Vagina (tissue), 2 donors: ENCODE results near the gene AQP12B. TPM values are rescaled to one million over a fixed set of nuclear protein-coding genes. Genes with fewer than 3 reads are reported as not detected.

Source experiments
- DNase-seq, 2 donors: peaks; one replicate each; pipeline ENCODE4 v3.0.0-alpha.2; 2017; ENCODE audit errors: extremely low spot score in 2 of 2
- H3K27ac ChIP-seq: fragments of 200-600 bp; sonication (generic); one replicate; pipeline ENCODE4 v1.5.1; 2019
- H3K27me3 ChIP-seq: fragments of 200-600 bp; sonication (generic); one replicate; pipeline ENCODE4 v1.5.1; 2019
- H3K36me3 ChIP-seq, 2 donors: fragments of 200-600 bp; sonication (generic); one replicate each; pipeline ENCODE4 v1.5.1; 2017 to 2019
- H3K4me1 ChIP-seq: fragments of 200-600 bp; sonication (generic); one replicate; pipeline ENCODE4 v1.5.1; 2019
- H3K4me3 ChIP-seq, 2 donors: fragments of 200-600 bp; sonication (generic); 1 replicate in 1 of 2; 2 replicates in 1 of 2; pipeline ENCODE4 v1.5.1; 2016 to 2019
- H3K9me3 ChIP-seq: fragments of 200-600 bp; sonication (generic); one replicate; pipeline ENCODE4 v1.5.1; 2019
- POLR2A ChIP-seq, 2 donors: fragments of 450-650 bp; IDR thresholded peaks; one replicate each; pipeline ENCODE4 v1.6.1; 2017; ENCODE audit warnings: antibody characterized with exemption in 2 of 2, mild to moderate bottlenecking in 2 of 2, moderate library complexity in 2 of 2
- POLR2AphosphoS5 ChIP-seq, 2 donors: sonication (generic); formaldehyde crosslinking; IDR thresholded peaks; one replicate each; pipeline ENCODE4 v1.9.0; 2017; ENCODE audit warnings: antibody characterized with exemption in 2 of 2, mild to moderate bottlenecking in 2 of 2, low read depth in 1 of 2; ENCODE audit not compliant: insufficient read depth in 1 of 2
- intact Hi-C: fragments of 100-400 bp; cut with DNase I; formaldehyde crosslinking; loops from one replicate; pipeline ENCODE4 v1.15.1; 2023
- total RNA-seq: library from RNA; depleted of rRNA; stranded (reverse); fragments of >200 nt; gene quantifications from one replicate; pipeline ENCODE4 v1.2.3, GENCODE V29; 2016
- TF ChIP-seq, protein P1 (sequence below), 3 experiments: fragments of 450-650 bp in 2 of 3; fragments of 200-600 bp in 1 of 3; sonication (generic) in 1 of 3; IDR thresholded peaks; one replicate each; pipeline ENCODE4 v1.5.1; 2017 to 2019; ENCODE audit warnings: antibody characterized with exemption in 3 of 3, mild to moderate bottlenecking in 2 of 3, moderate library complexity in 2 of 3

The AQP12B gene
- total RNA-seq, 1 donor from 2014 or later, result not detected

DNA sequence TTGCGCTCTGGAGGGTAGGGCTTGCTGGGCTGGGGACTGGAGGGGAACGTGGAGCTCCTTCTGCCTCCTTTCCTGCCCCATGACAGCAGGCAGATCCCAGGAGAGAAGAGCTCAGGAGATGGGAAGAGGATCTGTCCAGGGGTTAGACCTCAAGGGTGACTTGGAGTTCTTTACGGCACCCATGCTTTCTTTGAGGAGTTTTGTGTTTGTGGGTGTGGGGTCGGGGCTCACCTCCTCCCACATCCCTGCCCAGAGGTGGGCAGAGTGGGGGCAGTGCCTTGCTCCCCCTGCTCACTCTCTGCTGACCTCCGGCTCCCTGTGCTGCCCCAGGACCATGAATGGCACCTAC is 53.1 kb downstream of the AQP12B start:
- no peaks in the 10 kb centered on the region for H3K36me3 ChIP-seq
- H3K9me3 ChIP-seq, result no peaks in the 10 kb centered on the region
- H3K4me1 ChIP-seq, result peaks cover 8% of the 10 kb centered on the region
- no peak overlapping the region for H3K27ac ChIP-seq
- DNase-seq, result no peak
- H3K27me3 ChIP-seq, result no peaks in the 10 kb centered on the region
- no peak overlapping the region for H3K4me3 ChIP-seq
- intact Hi-C loops, result no loop called here
- TF ChIP-seq POLR2A (IDR thresholded peaks at IDR 0.05) (no peak), POLR2AphosphoS5 (IDR thresholded peaks at IDR 0.05; ENCODE audit: insufficient read depth in 1 of 2, low read depth in 1 of 2) (no peak)
- TF ChIP-seq, protein P1, sequence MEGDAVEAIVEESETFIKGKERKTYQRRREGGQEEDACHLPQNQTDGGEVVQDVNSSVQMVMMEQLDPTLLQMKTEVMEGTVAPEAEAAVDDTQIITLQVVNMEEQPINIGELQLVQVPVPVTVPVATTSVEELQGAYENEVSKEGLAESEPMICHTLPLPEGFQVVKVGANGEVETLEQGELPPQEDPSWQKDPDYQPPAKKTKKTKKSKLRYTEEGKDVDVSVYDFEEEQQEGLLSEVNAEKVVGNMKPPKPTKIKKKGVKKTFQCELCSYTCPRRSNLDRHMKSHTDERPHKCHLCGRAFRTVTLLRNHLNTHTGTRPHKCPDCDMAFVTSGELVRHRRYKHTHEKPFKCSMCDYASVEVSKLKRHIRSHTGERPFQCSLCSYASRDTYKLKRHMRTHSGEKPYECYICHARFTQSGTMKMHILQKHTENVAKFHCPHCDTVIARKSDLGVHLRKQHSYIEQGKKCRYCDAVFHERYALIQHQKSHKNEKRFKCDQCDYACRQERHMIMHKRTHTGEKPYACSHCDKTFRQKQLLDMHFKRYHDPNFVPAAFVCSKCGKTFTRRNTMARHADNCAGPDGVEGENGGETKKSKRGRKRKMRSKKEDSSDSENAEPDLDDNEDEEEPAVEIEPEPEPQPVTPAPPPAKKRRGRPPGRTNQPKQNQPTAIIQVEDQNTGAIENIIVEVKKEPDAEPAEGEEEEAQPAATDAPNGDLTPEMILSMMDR (IDR thresholded peaks at IDR 0.05), result no peak

DNA sequence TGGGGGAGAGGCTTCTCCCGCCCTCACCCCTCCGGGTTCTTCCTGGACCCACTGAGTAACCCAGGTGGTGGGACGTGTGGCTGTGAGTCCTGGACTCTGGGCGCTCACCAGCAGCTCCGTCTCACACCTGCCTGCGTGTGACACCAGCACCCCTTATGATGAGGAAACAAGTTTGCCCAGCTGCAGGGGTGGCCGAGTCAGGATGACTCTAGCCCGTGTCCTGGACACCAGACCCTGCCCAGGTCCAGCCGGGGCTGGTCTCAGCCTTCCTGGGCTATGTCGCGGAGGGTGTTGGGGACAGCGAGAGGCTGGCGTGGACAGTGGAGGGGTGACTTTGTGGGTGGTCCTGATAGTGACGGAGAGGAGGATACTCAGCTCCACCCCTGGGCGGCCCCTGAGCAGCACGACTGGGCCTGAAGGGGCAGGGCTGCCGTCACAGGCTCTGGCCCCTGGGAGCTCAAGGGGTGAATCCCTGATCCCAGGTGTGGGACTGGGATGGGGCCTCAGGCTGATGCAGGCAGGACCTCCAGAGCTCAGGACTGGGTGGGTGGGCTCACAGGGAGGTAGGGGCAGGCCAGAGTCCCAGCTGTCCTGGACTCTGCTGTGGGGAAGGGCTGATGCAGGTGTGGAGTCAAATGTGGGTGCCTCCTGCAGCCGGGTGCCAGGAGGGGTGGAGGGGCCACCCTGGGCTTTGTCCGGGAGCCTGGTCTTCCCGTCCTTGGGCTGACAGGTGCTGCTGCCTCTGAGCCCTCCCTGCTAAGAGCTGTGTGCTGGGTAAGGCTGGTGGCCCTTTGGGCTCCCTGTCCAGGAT is 53.7 kb downstream of the AQP12B start:
- no peak overlapping the region for H3K27ac ChIP-seq
- no peaks in the 10 kb centered on the region for H3K36me3 ChIP-seq
- no peaks in the 10 kb centered on the region for H3K27me3 ChIP-seq
- TF ChIP-seq POLR2A (IDR thresholded peaks at IDR 0.05), result no peak
- no peak for DNase-seq
- H3K9me3 ChIP-seq, result no peaks in the 10 kb centered on the region
- H3K4me3 ChIP-seq, result no peak overlapping the region
- peaks cover 12% of the 10 kb centered on the region for H3K4me1 ChIP-seq
- intact Hi-C loops, result no loop called here

DNA sequence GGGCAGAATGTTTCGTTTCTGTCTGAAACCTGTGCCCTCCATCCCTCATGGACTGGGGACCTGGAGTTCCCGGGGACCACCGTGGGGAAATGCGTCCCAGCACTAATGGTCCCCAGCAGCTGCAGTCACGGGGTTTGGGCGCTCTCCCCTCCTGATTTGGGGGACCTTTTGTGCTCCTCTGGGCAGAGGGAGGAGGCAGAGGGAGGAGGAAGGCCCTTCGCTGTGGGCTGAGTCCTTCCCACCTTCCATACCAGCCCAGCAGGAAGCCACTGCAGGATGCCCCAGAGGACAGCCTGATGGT is 54.2 kb downstream of the AQP12B start:
- Histone ChIP-seq H3K4me3 (no peak overlapping the region), H3K27ac (no peak overlapping the region), H3K4me1 (peaks cover 12% of the 10 kb centered on the region), H3K27me3 (no peaks in the 10 kb centered on the region), H3K9me3 (no peaks in the 10 kb centered on the region), H3K36me3 (no peaks in the 10 kb centered on the region)
- TF ChIP-seq POLR2A (IDR thresholded peaks at IDR 0.05) (no peak), POLR2AphosphoS5 (IDR thresholded peaks at IDR 0.05; ENCODE audit: insufficient read depth in 1 of 2, low read depth in 1 of 2) (no peak)
- TF ChIP-seq, protein P1 (IDR thresholded peaks at IDR 0.05), result no peak
- intact Hi-C loops, result no loop called here
- DNase-seq, result no peak

DNA sequence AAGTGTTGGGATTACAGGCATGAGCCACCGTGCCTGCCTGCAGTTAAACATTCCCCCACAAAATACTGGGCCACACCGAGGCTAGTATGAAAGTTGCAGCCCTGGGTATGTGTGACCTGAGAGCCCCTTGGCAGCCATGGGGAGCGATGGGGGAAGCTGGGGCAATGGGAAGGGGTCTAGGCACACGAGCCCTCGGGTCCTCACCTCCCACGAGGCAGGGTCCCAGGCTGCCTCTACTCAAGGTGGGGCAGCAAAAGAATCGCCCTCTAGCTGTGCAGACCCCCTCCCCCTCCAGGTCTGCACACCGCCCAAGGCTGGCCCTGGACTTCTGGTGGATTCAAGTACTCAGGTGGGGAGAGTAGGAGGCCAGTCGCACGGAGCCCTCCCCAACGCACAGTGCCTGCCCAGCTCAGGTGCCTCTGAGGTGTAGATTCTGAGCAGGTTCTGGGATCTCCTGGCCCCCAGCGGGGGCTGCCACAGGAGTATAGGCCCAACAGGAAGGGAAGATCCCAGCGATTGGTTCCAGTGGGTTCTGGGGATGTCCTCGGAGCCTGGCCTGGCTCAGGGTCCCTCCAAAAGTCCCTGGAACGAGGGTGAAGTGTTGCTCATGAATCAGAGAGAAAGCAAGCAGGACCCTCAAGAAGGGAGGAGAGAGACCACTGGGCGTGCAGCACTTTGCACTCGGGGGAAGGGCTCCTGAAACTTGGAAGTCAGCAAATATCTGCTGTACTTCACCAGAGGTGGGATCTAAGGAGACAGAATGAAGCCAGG is 54.8 kb downstream of the AQP12B start:
- no peak overlapping the region for H3K27ac ChIP-seq
- H3K36me3 ChIP-seq, result no peaks in the 10 kb centered on the region
- H3K9me3 ChIP-seq, result no peaks in the 10 kb centered on the region
- intact Hi-C loops, result no loop called here
- no peak for DNase-seq
- no peaks in the 10 kb centered on the region for H3K27me3 ChIP-seq
- TF ChIP-seq, protein P1 (IDR thresholded peaks at IDR 0.05), result no peak
- TF ChIP-seq POLR2AphosphoS5 (IDR thresholded peaks at IDR 0.05; ENCODE audit: insufficient read depth in 1 of 2, low read depth in 1 of 2), result no peak
- TF ChIP-seq POLR2A (IDR thresholded peaks at IDR 0.05), result no peak
- H3K4me1 ChIP-seq, result peaks cover 12% of the 10 kb centered on the region
- H3K4me3 ChIP-seq, result no peak overlapping the region

DNA sequence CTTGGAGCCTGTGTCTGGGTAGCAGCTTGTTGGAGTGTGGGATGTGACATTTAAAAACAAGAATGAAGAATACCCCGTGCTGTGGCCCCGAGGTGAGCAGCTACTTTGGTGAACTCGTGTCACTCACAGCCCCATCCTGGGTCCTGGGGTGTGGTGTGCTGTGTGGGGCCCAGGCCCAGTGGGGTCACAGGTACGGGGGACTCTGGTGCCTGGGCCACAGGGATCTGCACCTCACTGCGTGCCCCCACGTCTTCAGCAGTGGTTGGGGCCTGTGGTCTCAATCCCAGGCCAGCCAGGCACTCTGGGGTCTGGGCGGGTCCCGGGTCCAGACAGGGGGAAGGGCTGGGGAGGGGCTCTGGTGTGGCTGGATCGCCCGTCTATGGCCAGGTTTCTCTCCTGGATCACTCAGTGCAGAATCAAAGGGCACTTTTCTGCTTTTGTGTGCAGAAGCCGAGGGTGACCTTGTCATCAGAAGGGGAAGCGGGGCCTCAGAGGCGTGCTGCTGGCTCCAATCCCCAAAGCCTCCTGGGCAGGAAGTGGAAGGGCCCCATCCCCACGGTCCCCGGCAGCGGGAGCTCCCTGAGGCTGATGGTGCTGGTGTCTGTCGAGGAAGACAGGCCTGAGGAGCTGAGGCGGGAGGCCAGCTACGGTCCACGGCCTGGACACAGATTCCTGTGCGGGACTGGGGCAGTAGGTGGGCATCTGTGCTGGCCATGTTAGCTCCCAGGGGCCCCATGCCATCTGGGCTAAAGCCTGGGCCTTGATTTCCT is 56.0 kb downstream of the AQP12B start:
- Histone ChIP-seq H3K4me1 (peaks cover 12% of the 10 kb centered on the region), H3K27ac (no peak overlapping the region), H3K27me3 (no peaks in the 10 kb centered on the region), H3K9me3 (no peaks in the 10 kb centered on the region), H3K36me3 (no peaks in the 10 kb centered on the region), H3K4me3 (no peak overlapping the region)
- no peak for DNase-seq
- intact Hi-C loops, result no loop called here
- TF ChIP-seq, protein P1 (IDR thresholded peaks at IDR 0.05), result no peak
- TF ChIP-seq POLR2AphosphoS5 (IDR thresholded peaks at IDR 0.05; ENCODE audit: insufficient read depth in 1 of 2, low read depth in 1 of 2), result no peak
- no peak for TF ChIP-seq POLR2A (IDR thresholded peaks at IDR 0.05)
